Islet precursor cell (in vitro differentiated cells): Measurements from ENCODE around the gene MAP1LC3B.

ENCODE experiments used
- DNase-seq: peaks from one replicate; pipeline ENCODE4 v3.0.0-alpha.2; 2018

Gene MAP1LC3B

GRCh38 chr16:87383505-87384161 lies 8.5 kb upstream of the MAP1LC3B start, which contains the start of gene FBXO31:
Gene FBXO31, minus strand, starts transcription at chr16:87383776. Its CDS starts 32 bp downstream, at chr16:87383744.
- peak; percentile 97 for DNase-seq

- DNase-seq, result peak; percentile 85
Measured at GRCh38 chr16:87384162-87384874, 7.8 kb upstream of the MAP1LC3B start.

- DNase-seq, result peak; percentile 64
Measured at GRCh38 chr16:87384875-87385167, 7.3 kb upstream of the MAP1LC3B start.

GRCh38 chr16:87387942-87388817 lies 4.0 kb upstream of the MAP1LC3B start:
- peak; percentile 99 for DNase-seq

- DNase-seq, result no peak
Measured at GRCh38 chr16:87388818-87389134, 3.4 kb upstream of the MAP1LC3B start.

- peak; percentile 8 for DNase-seq
Measured at GRCh38 chr16:87389245-87389644, 2.9 kb upstream of the MAP1LC3B start.

GRCh38 chr16:87389914-87390313 lies 2.2 kb upstream of the MAP1LC3B start:
- DNase-seq, result peak; percentile 5

GRCh38 chr16:87390641-87391323 lies 1.4 kb upstream of the MAP1LC3B start:
- no peak for DNase-seq

GRCh38 chr16:87391324-87391949 lies 699 bp upstream of the MAP1LC3B start:
- peak; percentile 85 for DNase-seq

GRCh38 chr16:87392821-87393679 lies 914 bp downstream of the MAP1LC3B start:
- peak; percentile 72 for DNase-seq

GRCh38 chr16:87393680-87394055 lies 1.5 kb downstream of the MAP1LC3B start:
- DNase-seq, result no peak

GRCh38 chr16:87395181-87395842 lies 3.2 kb downstream of the MAP1LC3B start:
- no peak for DNase-seq

GRCh38 chr16:87404764-87405625 lies 12.9 kb downstream of the MAP1LC3B start:
- DNase-seq, result no peak

- DNase-seq, result no peak
Measured at GRCh38 chr16:87406495-87407088, 14.5 kb downstream of the MAP1LC3B start.

GRCh38 chr16:87407511-87408112 lies 15.5 kb downstream of the MAP1LC3B start:
- DNase-seq, result no peak

GRCh38 chr16:87409153-87409552 lies 17.0 kb downstream of the MAP1LC3B start:
- no peak for DNase-seq

GRCh38 chr16:87409781-87410180 lies 17.6 kb downstream of the MAP1LC3B start:
- no peak for DNase-seq

GRCh38 chr16:87410530-87410929 lies 18.4 kb downstream of the MAP1LC3B start:
- DNase-seq, result no peak

- no peak for DNase-seq
Measured at GRCh38 chr16:87410968-87411367, 18.8 kb downstream of the MAP1LC3B start.
